NT2/D1 (cell line): ENCODE data around the gene RSPO3.

Source experiments
- SUZ12 ChIP-seq: IDR thresholded peaks from 2 replicates; pipeline ENCODE4 v1.6.1; 2011; ENCODE audit not compliant: insufficient read length, insufficient read depth; ENCODE audit errors: extremely low read depth
- ZNF274 ChIP-seq: IDR thresholded peaks from 2 replicates; pipeline ENCODE4 v1.6.1; 2011; ENCODE audit warnings: mild to moderate bottlenecking, low read depth, low read length

GRCh38 chr6:127185437-127185995 is 67.0 kb downstream of the RSPO3 start:
- no peak for TF ChIP-seq SUZ12
- no peak for TF ChIP-seq ZNF274
